ENCODE results near the gene STEEP1.

DNA sequence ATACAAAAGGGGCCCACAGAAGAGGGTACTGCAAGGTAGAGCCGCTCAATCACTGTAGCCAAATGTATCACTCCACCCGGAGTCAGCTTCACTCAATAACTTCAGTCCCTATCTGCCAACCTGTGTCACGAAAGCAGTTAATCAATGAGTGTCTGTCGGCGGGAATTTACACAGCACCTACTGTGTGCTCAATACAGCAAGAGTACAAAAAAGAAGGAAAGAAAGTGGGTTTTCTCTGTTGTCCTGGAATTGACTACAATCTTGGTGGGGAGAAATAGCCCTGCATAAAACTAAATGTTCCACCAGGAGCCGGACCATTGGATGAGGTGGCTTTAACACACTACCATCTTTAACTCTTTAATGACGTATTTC is 41.8 kb upstream of the STEEP1 start:
- no peak for TF ChIP-seq MAX (IDR thresholded peaks at IDR 0.05; ENCODE audit: insufficient read depth, insufficient read length)
- TF ChIP-seq, protein P1, sequence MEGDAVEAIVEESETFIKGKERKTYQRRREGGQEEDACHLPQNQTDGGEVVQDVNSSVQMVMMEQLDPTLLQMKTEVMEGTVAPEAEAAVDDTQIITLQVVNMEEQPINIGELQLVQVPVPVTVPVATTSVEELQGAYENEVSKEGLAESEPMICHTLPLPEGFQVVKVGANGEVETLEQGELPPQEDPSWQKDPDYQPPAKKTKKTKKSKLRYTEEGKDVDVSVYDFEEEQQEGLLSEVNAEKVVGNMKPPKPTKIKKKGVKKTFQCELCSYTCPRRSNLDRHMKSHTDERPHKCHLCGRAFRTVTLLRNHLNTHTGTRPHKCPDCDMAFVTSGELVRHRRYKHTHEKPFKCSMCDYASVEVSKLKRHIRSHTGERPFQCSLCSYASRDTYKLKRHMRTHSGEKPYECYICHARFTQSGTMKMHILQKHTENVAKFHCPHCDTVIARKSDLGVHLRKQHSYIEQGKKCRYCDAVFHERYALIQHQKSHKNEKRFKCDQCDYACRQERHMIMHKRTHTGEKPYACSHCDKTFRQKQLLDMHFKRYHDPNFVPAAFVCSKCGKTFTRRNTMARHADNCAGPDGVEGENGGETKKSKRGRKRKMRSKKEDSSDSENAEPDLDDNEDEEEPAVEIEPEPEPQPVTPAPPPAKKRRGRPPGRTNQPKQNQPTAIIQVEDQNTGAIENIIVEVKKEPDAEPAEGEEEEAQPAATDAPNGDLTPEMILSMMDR (IDR thresholded peaks at IDR 0.05; ENCODE audit: extremely low read depth in 1 of 2, insufficient read depth in 1 of 2, low read depth in 1 of 2, low read length in 2 of 2) = no peak

All from endothelial cell of umbilical vein (primary cell).